Tibial nerve (tissue), 4 donors: ENCODE data around the gene UBE2U.

Experiments
- CTCF ChIP-seq, 5 experiments: fragments of 200-600 bp in 3 of 5; fragments of 450-650 bp in 2 of 5; sonication (generic) in 3 of 5; IDR thresholded peaks; one replicate each; pipeline ENCODE4 v1.5.1; 2016 to 2019; ENCODE audit warnings: antibody characterized with exemption in 5 of 5, mild to moderate bottlenecking in 3 of 5, moderate library complexity in 2 of 5
- EP300 ChIP-seq, 2 donors: sonication (generic); formaldehyde crosslinking; IDR thresholded peaks; one replicate each; pipeline ENCODE4 v1.6.1; 2017; ENCODE audit warnings: antibody characterized with exemption in 2 of 2, mild to moderate bottlenecking in 1 of 2
- POLR2A ChIP-seq, 2 donors: fragments of 450-650 bp; IDR thresholded peaks; one replicate each; pipeline ENCODE4 v1.6.1; 2017; ENCODE audit warnings: antibody characterized with exemption in 2 of 2, mild to moderate bottlenecking in 2 of 2, moderate library complexity in 2 of 2

GRCh38 chr1:64175639-64176038, 27.8 kb upstream of the UBE2U start:
- no peak for TF ChIP-seq CTCF (IDR thresholded peaks at IDR 0.05)
- no peak for TF ChIP-seq EP300 (IDR thresholded peaks at IDR 0.05)
- no peak for TF ChIP-seq POLR2A (IDR thresholded peaks at IDR 0.05)
